ENCODE measurements around the gene DOCK9.

DOCK9 gene

DNA sequence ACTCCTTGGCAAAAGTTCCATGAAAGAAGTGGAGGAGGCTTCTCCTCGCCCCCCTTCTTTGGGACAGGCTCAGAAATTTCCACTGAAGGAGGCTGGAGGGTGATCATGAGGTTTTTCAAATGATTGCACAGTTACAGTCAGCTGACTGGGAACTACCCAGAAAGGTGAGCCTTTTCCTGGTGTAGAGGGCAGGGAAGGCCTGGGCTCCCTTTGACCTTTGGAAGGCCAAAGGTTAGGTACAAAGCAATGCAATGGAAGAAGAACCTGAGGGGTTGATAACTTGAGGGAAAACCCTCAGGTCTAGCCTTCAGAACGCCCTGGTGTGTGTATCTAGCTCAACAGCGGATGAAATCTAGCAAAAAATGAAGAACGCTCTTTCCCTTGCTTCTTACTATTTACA lies 175.3 kb downstream of the DOCK9 start:
- TF ChIP-seq EGR1 (IDR thresholded peaks at IDR 0.05) (no peak), TEAD4 (IDR thresholded peaks at IDR 0.05) (no peak)

GRCh38 chr13:98801626-98802418 lies 176.0 kb downstream of the DOCK9 start:
- TF ChIP-seq YY1 (IDR thresholded peaks at IDR 0.05; ENCODE audit: low read depth) (no peak), CREB1 (IDR thresholded peaks at IDR 0.05; ENCODE audit: low read depth) (no peak), CEBPB (IDR thresholded peaks at IDR 0.05) (no peak), TAF1 (IDR thresholded peaks at IDR 0.05; ENCODE audit: low read depth) (no peak), TEAD4 (IDR thresholded peaks at IDR 0.05) (no peak), MAX (IDR thresholded peaks at IDR 0.05) (no peak), ZBTB7A (IDR thresholded peaks at IDR 0.05; ENCODE audit: low read depth) (no peak), NFIC (IDR thresholded peaks at IDR 0.05) (no peak), TCF12 (IDR thresholded peaks at IDR 0.05; ENCODE audit: low read depth) (no peak), RAD21 (IDR thresholded peaks at IDR 0.05; ENCODE audit: low read depth) (no peak), EGR1 (IDR thresholded peaks at IDR 0.05) (no peak)
- TF ChIP-seq, protein P1, sequence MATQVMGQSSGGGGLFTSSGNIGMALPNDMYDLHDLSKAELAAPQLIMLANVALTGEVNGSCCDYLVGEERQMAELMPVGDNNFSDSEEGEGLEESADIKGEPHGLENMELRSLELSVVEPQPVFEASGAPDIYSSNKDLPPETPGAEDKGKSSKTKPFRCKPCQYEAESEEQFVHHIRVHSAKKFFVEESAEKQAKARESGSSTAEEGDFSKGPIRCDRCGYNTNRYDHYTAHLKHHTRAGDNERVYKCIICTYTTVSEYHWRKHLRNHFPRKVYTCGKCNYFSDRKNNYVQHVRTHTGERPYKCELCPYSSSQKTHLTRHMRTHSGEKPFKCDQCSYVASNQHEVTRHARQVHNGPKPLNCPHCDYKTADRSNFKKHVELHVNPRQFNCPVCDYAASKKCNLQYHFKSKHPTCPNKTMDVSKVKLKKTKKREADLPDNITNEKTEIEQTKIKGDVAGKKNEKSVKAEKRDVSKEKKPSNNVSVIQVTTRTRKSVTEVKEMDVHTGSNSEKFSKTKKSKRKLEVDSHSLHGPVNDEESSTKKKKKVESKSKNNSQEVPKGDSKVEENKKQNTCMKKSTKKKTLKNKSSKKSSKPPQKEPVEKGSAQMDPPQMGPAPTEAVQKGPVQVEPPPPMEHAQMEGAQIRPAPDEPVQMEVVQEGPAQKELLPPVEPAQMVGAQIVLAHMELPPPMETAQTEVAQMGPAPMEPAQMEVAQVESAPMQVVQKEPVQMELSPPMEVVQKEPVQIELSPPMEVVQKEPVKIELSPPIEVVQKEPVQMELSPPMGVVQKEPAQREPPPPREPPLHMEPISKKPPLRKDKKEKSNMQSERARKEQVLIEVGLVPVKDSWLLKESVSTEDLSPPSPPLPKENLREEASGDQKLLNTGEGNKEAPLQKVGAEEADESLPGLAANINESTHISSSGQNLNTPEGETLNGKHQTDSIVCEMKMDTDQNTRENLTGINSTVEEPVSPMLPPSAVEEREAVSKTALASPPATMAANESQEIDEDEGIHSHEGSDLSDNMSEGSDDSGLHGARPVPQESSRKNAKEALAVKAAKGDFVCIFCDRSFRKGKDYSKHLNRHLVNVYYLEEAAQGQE (IDR thresholded peaks at IDR 0.05; ENCODE audit: low read depth) = no peak
- TF ChIP-seq, protein P2, sequence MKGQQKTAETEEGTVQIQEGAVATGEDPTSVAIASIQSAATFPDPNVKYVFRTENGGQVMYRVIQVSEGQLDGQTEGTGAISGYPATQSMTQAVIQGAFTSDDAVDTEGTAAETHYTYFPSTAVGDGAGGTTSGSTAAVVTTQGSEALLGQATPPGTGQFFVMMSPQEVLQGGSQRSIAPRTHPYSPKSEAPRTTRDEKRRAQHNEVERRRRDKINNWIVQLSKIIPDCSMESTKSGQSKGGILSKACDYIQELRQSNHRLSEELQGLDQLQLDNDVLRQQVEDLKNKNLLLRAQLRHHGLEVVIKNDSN (IDR thresholded peaks at IDR 0.05) = no peak

- TF ChIP-seq NFIC (IDR thresholded peaks at IDR 0.05) = no peak
- TF ChIP-seq TEAD4 (IDR thresholded peaks at IDR 0.05) = no peak
- no peak for TF ChIP-seq MAX (IDR thresholded peaks at IDR 0.05)
- no peak for TF ChIP-seq ZBTB7A (IDR thresholded peaks at IDR 0.05; ENCODE audit: low read depth)
- TF ChIP-seq RAD21 (IDR thresholded peaks at IDR 0.05; ENCODE audit: low read depth) = no peak
- TF ChIP-seq, protein P1 (IDR thresholded peaks at IDR 0.05; ENCODE audit: low read depth) = no peak
- TF ChIP-seq TCF12 (IDR thresholded peaks at IDR 0.05; ENCODE audit: low read depth) = no peak
- no peak for TF ChIP-seq TAF1 (IDR thresholded peaks at IDR 0.05; ENCODE audit: low read depth)
- TF ChIP-seq EP300 (IDR thresholded peaks at IDR 0.05; ENCODE audit: borderline replicate concordance) = no peak
- TF ChIP-seq YY1 (IDR thresholded peaks at IDR 0.05; ENCODE audit: low read depth) = no peak
These were observed 177.8 kb downstream of the DOCK9 start for GRCh38 chr13:98800078-98800477.

GRCh38 chr13:98798849-98799645 lies 178.8 kb downstream of the DOCK9 start:
- no peak for TF ChIP-seq YY1 (IDR thresholded peaks at IDR 0.05; ENCODE audit: low read depth)
- no peak for TF ChIP-seq MAX (IDR thresholded peaks at IDR 0.05)
- TF ChIP-seq, protein P2 (IDR thresholded peaks at IDR 0.05) = no peak
- no peak for TF ChIP-seq CEBPB (IDR thresholded peaks at IDR 0.05)
- no peak for TF ChIP-seq FOXM1 (IDR thresholded peaks at IDR 0.05; ENCODE audit: borderline replicate concordance, low read depth)
- TF ChIP-seq NFIC (IDR thresholded peaks at IDR 0.05) = no peak
- TF ChIP-seq, protein P1 (IDR thresholded peaks at IDR 0.05; ENCODE audit: low read depth) = no peak
- no peak for TF ChIP-seq EP300 (IDR thresholded peaks at IDR 0.05; ENCODE audit: borderline replicate concordance)
- no peak for TF ChIP-seq EGR1 (IDR thresholded peaks at IDR 0.05)
- TF ChIP-seq ZBTB7A (IDR thresholded peaks at IDR 0.05; ENCODE audit: low read depth) = no peak
- no peak for TF ChIP-seq CREB1 (IDR thresholded peaks at IDR 0.05; ENCODE audit: low read depth)
- no peak for TF ChIP-seq TCF12 (IDR thresholded peaks at IDR 0.05; ENCODE audit: low read depth)
- TF ChIP-seq RAD21 (IDR thresholded peaks at IDR 0.05; ENCODE audit: low read depth) = no peak
- TF ChIP-seq TAF1 (IDR thresholded peaks at IDR 0.05; ENCODE audit: low read depth) = no peak
